Measurements from ENCODE around the gene GDA.
"Not testable (repeated sequence)": the region's sequence is repeated elsewhere in the genome, so short reads cannot be mapped to it uniquely, and the experiment has no call there.

The GDA gene

GRCh38 chr9:72211047-72211446, 61.8 kb downstream of the GDA start:
- no peak for DNase-seq

- no peak for DNase-seq
These were observed 64.7 kb downstream of the GDA start for GRCh38 chr9:72213906-72214305.

GRCh38 chr9:72217306-72217842, 68.1 kb downstream of the GDA start:
- no peak for DNase-seq

- no peak for DNase-seq
These were observed 71.3 kb downstream of the GDA start for GRCh38 chr9:72220589-72220988.

GRCh38 chr9:72226146-72226812, 77.0 kb downstream of the GDA start:
- no peak for DNase-seq

- no peak for DNase-seq
These were observed 79.0 kb downstream of the GDA start for GRCh38 chr9:72228282-72228681.

GRCh38 chr9:72232778-72233177, 83.5 kb downstream of the GDA start:
- no peak for DNase-seq

- DNase-seq: no peak
These were observed 98.3 kb downstream of the GDA start for GRCh38 chr9:72247549-72247948.

GRCh38 chr9:72251589-72251988, 102.3 kb downstream of the GDA start:
- no peak for DNase-seq

GRCh38 chr9:72254901-72255545, 105.8 kb downstream of the GDA start:
- no peak for DNase-seq

- DNase-seq: no peak
These were observed 106.3 kb downstream of the GDA start for GRCh38 chr9:72255569-72255968.

GRCh38 chr9:72256931-72257330, 107.7 kb downstream of the GDA start:
- DNase-seq: no peak

GRCh38 chr9:72257814-72258213, 108.6 kb downstream of the GDA start:
- no peak for DNase-seq

GRCh38 chr9:72262063-72262462, 112.8 kb downstream of the GDA start:
- no peak for DNase-seq

- DNase-seq: no peak
These were observed 114.3 kb downstream of the GDA start for GRCh38 chr9:72263572-72263971.

GRCh38 chr9:72268961-72269360, 119.7 kb downstream of the GDA start:
- no peak for DNase-seq

- not testable (repeated sequence) for DNase-seq
These were observed 121.1 kb downstream of the GDA start for GRCh38 chr9:72270359-72270758.

- DNase-seq: peak; percentile 18
These were observed 122.6 kb downstream of the GDA start for GRCh38 chr9:72271613-72272478.

- DNase-seq: no peak
These were observed 125.2 kb downstream of the GDA start for GRCh38 chr9:72274441-72274840.

GRCh38 chr9:72274916-72275315, 125.7 kb downstream of the GDA start:
- DNase-seq: no peak

GRCh38 chr9:72276429-72276828, 127.2 kb downstream of the GDA start:
- no peak for DNase-seq

GRCh38 chr9:72278959-72279358, 129.7 kb downstream of the GDA start:
- DNase-seq: no peak

GRCh38 chr9:72280913-72281500, 131.8 kb downstream of the GDA start:
- peak; percentile 67 for DNase-seq
